ENCODE data around the gene EYA4.

The EYA4 gene

GRCh38 chr6:133503336-133503729 is 262.2 kb downstream of the EYA4 start:
- Histone ChIP-seq H3K9ac (ENCODE audit: low read length) (no peak overlapping the region), H3K79me2 (ENCODE audit: control insufficient read depth, insufficient read depth, low read length, poor library complexity) (no peaks in the 10 kb centered on the region), H3K9me3 (ENCODE audit: insufficient read depth, low read depth, low read length) (no peaks in the 10 kb centered on the region), H3K14ac (ENCODE audit: low read length) (no peak overlapping the region), H3K27ac (ENCODE audit: low read depth, low read length) (no peak overlapping the region), H3K4me3 (ENCODE audit: low read depth, low read length) (no peak overlapping the region), H4K8ac (ENCODE audit: low read depth, low read length) (no peak overlapping the region), H3K79me1 (ENCODE audit: low read length) (no peaks in the 10 kb centered on the region), H4K91ac (ENCODE audit: low read depth, low read length) (no peak overlapping the region), H3K36me3 (ENCODE audit: control insufficient read depth in 1 of 2, insufficient read depth in 2 of 2, low read length in 2 of 2) (no peaks in the 10 kb centered on the region), H3K18ac (ENCODE audit: low read length) (no peak overlapping the region), H2BK120ac (ENCODE audit: insufficient read depth, low read length, poor library complexity) (no peak overlapping the region), H3K27me3 (ENCODE audit: insufficient read depth, low read length) (no peaks in the 10 kb centered on the region), H3K4me2 (ENCODE audit: low read length) (no peak overlapping the region), H2BK5ac (ENCODE audit: low read depth, low read length, poor library complexity) (no peak overlapping the region), H3K23ac (ENCODE audit: low read length) (no peak overlapping the region), H2AK5ac (ENCODE audit: low read length) (no peak overlapping the region), H3K4ac (ENCODE audit: low read depth, low read length) (no peak overlapping the region), H2BK12ac (ENCODE audit: low read length) (no peak overlapping the region), H3K4me1 (ENCODE audit: control insufficient read depth in 1 of 2, insufficient read depth in 2 of 2, low read length in 2 of 2) (peaks cover 0 to 3% of the 10 kb centered on the region in 2 experiments), H4K12ac (ENCODE audit: low read depth, low read length) (no peak overlapping the region), H2AFZ (ENCODE audit: insufficient read depth, low read length, poor library complexity) (no peak overlapping the region)
- WGBS (ENCODE audit: extremely low coverage, insufficient coverage, insufficient read length) = no CpG with 5 or more reads among the region's 1 CpG
- DNase-seq = peak in 1 of 2 donors; percentile 59

- Histone ChIP-seq H3K27ac (ENCODE audit: low read depth, low read length) (no peak overlapping the region), H3K23ac (ENCODE audit: low read length) (no peak overlapping the region), H3K36me3 (ENCODE audit: control insufficient read depth in 1 of 2, insufficient read depth in 2 of 2, low read length in 2 of 2) (no peaks in the 10 kb centered on the region), H2BK120ac (ENCODE audit: insufficient read depth, low read length, poor library complexity) (no peak overlapping the region), H2AK5ac (ENCODE audit: low read length) (no peak overlapping the region), H2AFZ (ENCODE audit: insufficient read depth, low read length, poor library complexity) (no peak overlapping the region), H3K9ac (ENCODE audit: low read length) (no peak overlapping the region), H3K14ac (ENCODE audit: low read length) (no peak overlapping the region), H3K4me2 (ENCODE audit: low read length) (no peak overlapping the region), H3K4me3 (ENCODE audit: low read depth, low read length) (no peak overlapping the region), H3K79me1 (ENCODE audit: low read length) (no peaks in the 10 kb centered on the region), H3K9me3 (ENCODE audit: insufficient read depth, low read depth, low read length) (no peaks in the 10 kb centered on the region), H3K18ac (ENCODE audit: low read length) (no peak overlapping the region), H3K4ac (ENCODE audit: low read depth, low read length) (no peak overlapping the region), H2BK12ac (ENCODE audit: low read length) (no peak overlapping the region), H2BK5ac (ENCODE audit: low read depth, low read length, poor library complexity) (no peak overlapping the region), H3K27me3 (ENCODE audit: insufficient read depth, low read length) (no peaks in the 10 kb centered on the region), H4K8ac (ENCODE audit: low read depth, low read length) (no peak overlapping the region), H4K91ac (ENCODE audit: low read depth, low read length) (peak overlapping the region; percentile 14), H4K12ac (ENCODE audit: low read depth, low read length) (no peak overlapping the region), H3K79me2 (ENCODE audit: control insufficient read depth, insufficient read depth, low read length, poor library complexity) (no peaks in the 10 kb centered on the region), H3K4me1 (ENCODE audit: control insufficient read depth in 1 of 2, insufficient read depth in 2 of 2, low read length in 2 of 2) (peaks cover 0 to 3% of the 10 kb centered on the region in 2 experiments)
- no CpG with 5 or more reads among the region's 6 CpGs for WGBS (ENCODE audit: extremely low coverage, insufficient coverage, insufficient read length)
- no peak for DNase-seq
Measured at GRCh38 chr6:133504158-133504557, 263.0 kb downstream of the EYA4 start.

GRCh38 chr6:133504761-133505160 is 263.6 kb downstream of the EYA4 start:
- no peak overlapping the region for H4K8ac ChIP-seq (ENCODE audit: low read depth, low read length)
- no peaks in the 10 kb centered on the region for H3K79me1 ChIP-seq (ENCODE audit: low read length)
- H3K9ac ChIP-seq (ENCODE audit: low read length) = no peak overlapping the region
- no peak overlapping the region for H3K27ac ChIP-seq (ENCODE audit: low read depth, low read length)
- no peaks in the 10 kb centered on the region for H3K27me3 ChIP-seq (ENCODE audit: insufficient read depth, low read length)
- H3K4me1 ChIP-seq (ENCODE audit: control insufficient read depth in 1 of 2, insufficient read depth in 2 of 2, low read length in 2 of 2) = peaks cover 0 to 3% of the 10 kb centered on the region in 2 experiments
- no peak overlapping the region for H4K12ac ChIP-seq (ENCODE audit: low read depth, low read length)
- no peak overlapping the region for H2BK5ac ChIP-seq (ENCODE audit: low read depth, low read length, poor library complexity)
- H2BK120ac ChIP-seq (ENCODE audit: insufficient read depth, low read length, poor library complexity) = no peak overlapping the region
- no peak overlapping the region for H3K4ac ChIP-seq (ENCODE audit: low read depth, low read length)
- H3K14ac ChIP-seq (ENCODE audit: low read length) = no peak overlapping the region
- H4K91ac ChIP-seq (ENCODE audit: low read depth, low read length) = no peak overlapping the region
- H3K4me3 ChIP-seq (ENCODE audit: low read depth, low read length) = no peak overlapping the region
- no peak overlapping the region for H2AFZ ChIP-seq (ENCODE audit: insufficient read depth, low read length, poor library complexity)
- H3K23ac ChIP-seq (ENCODE audit: low read length) = no peak overlapping the region
- H2BK12ac ChIP-seq (ENCODE audit: low read length) = no peak overlapping the region
- WGBS (ENCODE audit: extremely low coverage, insufficient coverage, insufficient read length) = no CpG with 5 or more reads among the region's 3 CpGs
- H3K4me2 ChIP-seq (ENCODE audit: low read length) = no peak overlapping the region
- DNase-seq = no peak
- no peaks in the 10 kb centered on the region for H3K36me3 ChIP-seq (ENCODE audit: control insufficient read depth in 1 of 2, insufficient read depth in 2 of 2, low read length in 2 of 2)
- H2AK5ac ChIP-seq (ENCODE audit: low read length) = no peak overlapping the region
- H3K79me2 ChIP-seq (ENCODE audit: control insufficient read depth, insufficient read depth, low read length, poor library complexity) = no peaks in the 10 kb centered on the region
- H3K9me3 ChIP-seq (ENCODE audit: insufficient read depth, low read depth, low read length) = no peaks in the 10 kb centered on the region
- H3K18ac ChIP-seq (ENCODE audit: low read length) = no peak overlapping the region

GRCh38 chr6:133505681-133506080 is 264.5 kb downstream of the EYA4 start:
- no peak overlapping the region for H3K18ac ChIP-seq (ENCODE audit: low read length)
- no peaks in the 10 kb centered on the region for H3K79me1 ChIP-seq (ENCODE audit: low read length)
- no peak overlapping the region for H3K23ac ChIP-seq (ENCODE audit: low read length)
- no peak overlapping the region for H3K14ac ChIP-seq (ENCODE audit: low read length)
- H2BK5ac ChIP-seq (ENCODE audit: low read depth, low read length, poor library complexity) = no peak overlapping the region
- H3K4me1 ChIP-seq (ENCODE audit: control insufficient read depth in 1 of 2, insufficient read depth in 2 of 2, low read length in 2 of 2) = peaks cover 0 to 3% of the 10 kb centered on the region in 2 experiments
- no peak overlapping the region for H3K27ac ChIP-seq (ENCODE audit: low read depth, low read length)
- DNase-seq = peak; percentile 24 to 50
- H3K36me3 ChIP-seq (ENCODE audit: control insufficient read depth in 1 of 2, insufficient read depth in 2 of 2, low read length in 2 of 2) = no peaks in the 10 kb centered on the region
- no peaks in the 10 kb centered on the region for H3K79me2 ChIP-seq (ENCODE audit: control insufficient read depth, insufficient read depth, low read length, poor library complexity)
- no peak overlapping the region for H3K4me3 ChIP-seq (ENCODE audit: low read depth, low read length)
- H2BK120ac ChIP-seq (ENCODE audit: insufficient read depth, low read length, poor library complexity) = no peak overlapping the region
- no peak overlapping the region for H3K4me2 ChIP-seq (ENCODE audit: low read length)
- H3K4ac ChIP-seq (ENCODE audit: low read depth, low read length) = no peak overlapping the region
- H3K9me3 ChIP-seq (ENCODE audit: insufficient read depth, low read depth, low read length) = no peaks in the 10 kb centered on the region
- no peak overlapping the region for H2BK12ac ChIP-seq (ENCODE audit: low read length)
- no CpG with 5 or more reads among the region's 3 CpGs for WGBS (ENCODE audit: extremely low coverage, insufficient coverage, insufficient read length)
- H2AFZ ChIP-seq (ENCODE audit: insufficient read depth, low read length, poor library complexity) = no peak overlapping the region
- H4K12ac ChIP-seq (ENCODE audit: low read depth, low read length) = no peak overlapping the region
- no peak overlapping the region for H4K8ac ChIP-seq (ENCODE audit: low read depth, low read length)
- H3K27me3 ChIP-seq (ENCODE audit: insufficient read depth, low read length) = no peaks in the 10 kb centered on the region
- H3K9ac ChIP-seq (ENCODE audit: low read length) = no peak overlapping the region
- no peak overlapping the region for H2AK5ac ChIP-seq (ENCODE audit: low read length)
- H4K91ac ChIP-seq (ENCODE audit: low read depth, low read length) = no peak overlapping the region
